Astrocyte (in vitro differentiated cells and primary cell): ENCODE measurements around the gene TIMM10. TPM values are rescaled to one million over a fixed set of nuclear protein-coding genes. Genes with fewer than 3 reads are reported as not detected.

Source experiments
- DNase-seq: peaks from one replicate; pipeline ENCODE4 v3.0.0-alpha.2; 2010; ENCODE audit warnings: low read depth
- FAIRE-seq: peaks from 2 replicates; lab custom pipeline; 2011; peaks lifted over from hg19 to GRCh38; lab: Jason Lieb, UNC
- H2AFZ ChIP-seq: 2 replicates; pipeline ENCODE4 v1.6.0; 2012; ENCODE audit warnings: low read depth, low read length, inconsistent platforms
- H3K27ac ChIP-seq: 2 replicates; pipeline ENCODE4 v1.5.1; 2011; ENCODE audit warnings: low read depth, low read length, inconsistent platforms
- H3K27me3 ChIP-seq: 2 replicates; pipeline ENCODE4 v1.6.0; 2011; ENCODE audit warnings: low read length, inconsistent platforms; ENCODE audit not compliant: insufficient read depth
- H3K36me3 ChIP-seq: 2 replicates; pipeline ENCODE4 v1.5.1; 2011; ENCODE audit warnings: low read length, inconsistent platforms; ENCODE audit not compliant: insufficient read depth
- H3K4me1 ChIP-seq: 2 replicates; pipeline ENCODE4 v1.5.1; 2011; ENCODE audit warnings: low read length, inconsistent platforms; ENCODE audit not compliant: insufficient read depth
- H3K4me2 ChIP-seq: 2 replicates; pipeline ENCODE4 v1.6.0; 2012; ENCODE audit warnings: low read length, inconsistent platforms
- H3K4me3 ChIP-seq: 2 replicates; pipeline ENCODE4 v1.5.1; 2011; ENCODE audit warnings: low read depth, mild to moderate bottlenecking, low read length, inconsistent platforms; ENCODE audit not compliant: insufficient read depth
- H3K79me2 ChIP-seq: 2 replicates; pipeline ENCODE4 v1.6.0; 2012; ENCODE audit warnings: mild to moderate bottlenecking, low read length, inconsistent platforms; ENCODE audit not compliant: insufficient read depth
- H3K9ac ChIP-seq: 2 replicates; pipeline ENCODE4 v1.6.0; 2012; ENCODE audit warnings: mild to moderate bottlenecking, low read length, inconsistent platforms
- H3K9me3 ChIP-seq: 2 replicates; pipeline ENCODE4 v1.5.1; 2012; ENCODE audit warnings: low read depth, mild to moderate bottlenecking, low read length, inconsistent platforms; ENCODE audit not compliant: insufficient read depth
- H4K20me1 ChIP-seq: 2 replicates; pipeline ENCODE4 v1.6.0; 2012; ENCODE audit warnings: low read length, inconsistent platforms; ENCODE audit not compliant: insufficient read depth
- H3K27ac Mint-ChIP-seq: one replicate; pipeline ENCODE4 v1.8.0; 2021; ENCODE audit warnings: mild to moderate bottlenecking, mixed read lengths; ENCODE audit not compliant: unreplicated experiment
- H3K27me3 Mint-ChIP-seq: one replicate; pipeline ENCODE4 v1.8.0; 2021; ENCODE audit warnings: low read depth, mixed read lengths; ENCODE audit not compliant: unreplicated experiment
- H3K36me3 Mint-ChIP-seq: one replicate; pipeline ENCODE4 v1.8.0; 2021; ENCODE audit warnings: low read depth, mixed read lengths; ENCODE audit not compliant: unreplicated experiment
- H3K4me1 Mint-ChIP-seq: one replicate; pipeline ENCODE4 v1.8.0; 2021; ENCODE audit warnings: low read depth, mixed read lengths; ENCODE audit not compliant: unreplicated experiment
- H3K4me3 Mint-ChIP-seq: one replicate; pipeline ENCODE4 v1.8.0; 2021; ENCODE audit warnings: mild to moderate bottlenecking, moderate library complexity, mixed read lengths; ENCODE audit not compliant: unreplicated experiment
- H3K9me3 Mint-ChIP-seq: one replicate; pipeline ENCODE4 v1.8.0; 2021; ENCODE audit warnings: mild to moderate bottlenecking, mixed read lengths; ENCODE audit not compliant: unreplicated experiment
- EZH2 ChIP-seq: IDR thresholded peaks from 2 replicates; pipeline ENCODE4 v1.6.1; 2012; ENCODE audit warnings: mild to moderate bottlenecking, low read length, inconsistent platforms; ENCODE audit not compliant: insufficient read depth
- total RNA-seq: library from RNA; stranded (reverse); gene quantifications from 2 replicates; pipeline ENCODE4 v1.2.1, GENCODE V29; 2021
- TF ChIP-seq, protein P1 (sequence below): IDR thresholded peaks from 2 replicates; pipeline ENCODE4 v1.5.1; 2011; ENCODE audit warnings: low read depth, mild to moderate bottlenecking, inconsistent platforms, low read length, moderate library complexity; ENCODE audit not compliant: insufficient read depth

Gene TIMM10
- total RNA-seq, 1 donor from 2014 or later: 56.1 TPM

DNA sequence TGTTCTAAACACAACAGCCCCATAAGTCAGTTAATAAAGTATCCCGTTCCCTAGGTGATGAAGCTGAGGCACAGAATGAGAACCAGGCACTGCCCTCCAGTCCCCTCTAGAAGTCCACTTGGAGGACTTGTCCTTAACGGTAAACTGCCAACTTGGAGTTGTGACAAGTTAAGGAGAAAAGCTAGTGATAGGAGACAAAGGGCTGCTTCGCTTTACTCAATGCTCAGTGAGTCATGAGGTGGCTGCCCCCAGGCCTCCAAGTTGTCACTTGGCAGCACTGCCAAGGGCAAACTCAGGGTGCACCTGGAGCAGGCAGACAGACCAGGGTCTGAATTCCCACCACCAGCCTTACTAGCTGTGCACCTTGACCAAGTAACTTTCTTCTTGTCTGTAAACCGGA, 28.6 kb downstream of the TIMM10 start:
- FAIRE-seq (no peak), DNase-seq (no peak)
- no peak overlapping the region for H3K27ac ChIP-seq
- Mint-ChIP-seq H3K9me3 (no peaks in the 10 kb centered on the region), H3K36me3 (peaks cover 9% of the 10 kb centered on the region), H3K4me3 (no peak overlapping the region), H3K27ac (no peak overlapping the region), H3K27me3 (peaks cover 17% of the 10 kb centered on the region), H3K4me1 (no peaks in the 10 kb centered on the region)
- H3K79me2 ChIP-seq: no peaks in the 10 kb centered on the region
- no peak overlapping the region for H3K9ac ChIP-seq
- no peak for TF ChIP-seq EZH2
- TF ChIP-seq, protein P1, sequence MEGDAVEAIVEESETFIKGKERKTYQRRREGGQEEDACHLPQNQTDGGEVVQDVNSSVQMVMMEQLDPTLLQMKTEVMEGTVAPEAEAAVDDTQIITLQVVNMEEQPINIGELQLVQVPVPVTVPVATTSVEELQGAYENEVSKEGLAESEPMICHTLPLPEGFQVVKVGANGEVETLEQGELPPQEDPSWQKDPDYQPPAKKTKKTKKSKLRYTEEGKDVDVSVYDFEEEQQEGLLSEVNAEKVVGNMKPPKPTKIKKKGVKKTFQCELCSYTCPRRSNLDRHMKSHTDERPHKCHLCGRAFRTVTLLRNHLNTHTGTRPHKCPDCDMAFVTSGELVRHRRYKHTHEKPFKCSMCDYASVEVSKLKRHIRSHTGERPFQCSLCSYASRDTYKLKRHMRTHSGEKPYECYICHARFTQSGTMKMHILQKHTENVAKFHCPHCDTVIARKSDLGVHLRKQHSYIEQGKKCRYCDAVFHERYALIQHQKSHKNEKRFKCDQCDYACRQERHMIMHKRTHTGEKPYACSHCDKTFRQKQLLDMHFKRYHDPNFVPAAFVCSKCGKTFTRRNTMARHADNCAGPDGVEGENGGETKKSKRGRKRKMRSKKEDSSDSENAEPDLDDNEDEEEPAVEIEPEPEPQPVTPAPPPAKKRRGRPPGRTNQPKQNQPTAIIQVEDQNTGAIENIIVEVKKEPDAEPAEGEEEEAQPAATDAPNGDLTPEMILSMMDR: no peak
- H3K4me3 ChIP-seq: no peak overlapping the region
- peaks cover 6% of the 10 kb centered on the region for H3K4me1 ChIP-seq
- H2AFZ ChIP-seq: no peak overlapping the region
- no peaks in the 10 kb centered on the region for H4K20me1 ChIP-seq
- no peaks in the 10 kb centered on the region for H3K9me3 ChIP-seq
- H3K27me3 ChIP-seq: no peaks in the 10 kb centered on the region
- H3K4me2 ChIP-seq: no peak overlapping the region
- H3K36me3 ChIP-seq: no peaks in the 10 kb centered on the region

DNA sequence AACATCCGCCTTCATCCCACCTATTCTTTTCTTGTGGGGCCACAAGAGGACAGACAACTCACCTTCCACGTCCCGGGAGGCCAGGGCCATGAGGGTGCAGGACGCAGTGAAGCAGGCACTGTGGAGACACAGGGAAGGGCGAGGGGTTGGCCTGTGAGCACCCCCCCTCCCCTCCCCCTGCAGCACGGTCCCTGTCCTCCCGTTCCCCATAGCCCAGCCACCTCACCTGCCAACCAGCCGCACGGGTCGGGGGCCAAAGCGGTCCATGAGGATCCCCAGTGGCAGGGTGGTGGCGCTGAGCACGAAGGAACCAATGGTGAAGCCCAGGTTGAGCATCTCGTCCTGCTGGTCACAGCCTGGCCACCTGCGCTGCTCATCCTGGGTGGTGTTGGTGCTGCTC, 29.6 kb downstream of the TIMM10 start:
- Histone ChIP-seq H3K27me3 (no peaks in the 10 kb centered on the region), H3K9me3 (no peaks in the 10 kb centered on the region), H3K36me3 (no peaks in the 10 kb centered on the region), H3K4me2 (no peak overlapping the region), H4K20me1 (no peaks in the 10 kb centered on the region), H2AFZ (no peak overlapping the region), H3K79me2 (no peaks in the 10 kb centered on the region), H3K9ac (no peak overlapping the region), H3K4me3 (no peak overlapping the region), H3K27ac (no peak overlapping the region), H3K4me1 (peaks cover 6% of the 10 kb centered on the region)
- peaks cover 23% of the 10 kb centered on the region for H3K27me3 Mint-ChIP-seq
- no peak overlapping the region for H3K27ac Mint-ChIP-seq
- FAIRE-seq (no peak), DNase-seq (no peak)
- TF ChIP-seq, protein P1: no peak
- TF ChIP-seq EZH2: no peak
- no peaks in the 10 kb centered on the region for H3K9me3 Mint-ChIP-seq
- H3K4me3 Mint-ChIP-seq: no peak overlapping the region
- H3K4me1 Mint-ChIP-seq: no peaks in the 10 kb centered on the region
- H3K36me3 Mint-ChIP-seq: peaks cover 11% of the 10 kb centered on the region

DNA sequence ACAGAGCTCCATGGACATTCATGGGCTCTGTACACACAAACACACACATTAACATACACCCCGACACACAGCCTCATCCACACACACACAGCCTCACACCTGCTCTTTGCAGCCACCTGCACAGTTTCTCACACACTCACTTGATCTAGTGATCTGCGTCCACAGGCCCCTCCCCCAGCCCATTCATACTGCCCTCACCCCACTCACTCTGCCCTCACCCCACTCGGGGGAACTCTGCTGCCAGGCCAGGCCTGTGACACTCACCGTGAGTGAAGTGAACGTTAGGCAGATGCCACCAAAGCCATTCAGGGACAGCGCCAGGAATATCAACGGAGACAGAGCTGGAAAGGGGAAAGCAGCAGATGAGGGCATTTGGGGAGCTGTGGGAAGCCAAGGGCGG, 30.0 kb downstream of the TIMM10 start:
- no peaks in the 10 kb centered on the region for H3K79me2 ChIP-seq
- H4K20me1 ChIP-seq: no peaks in the 10 kb centered on the region
- H3K4me3 Mint-ChIP-seq: no peak overlapping the region
- peaks cover 6% of the 10 kb centered on the region for H3K4me1 ChIP-seq
- no peak for DNase-seq
- H3K27me3 Mint-ChIP-seq: peaks cover 25% of the 10 kb centered on the region
- no peak overlapping the region for H3K27ac ChIP-seq
- no peak overlapping the region for H3K4me2 ChIP-seq
- no peak overlapping the region for H2AFZ ChIP-seq
- no peaks in the 10 kb centered on the region for H3K36me3 ChIP-seq
- no peaks in the 10 kb centered on the region for H3K9me3 Mint-ChIP-seq
- no peak for TF ChIP-seq EZH2
- TF ChIP-seq, protein P1: no peak
- no peaks in the 10 kb centered on the region for H3K4me1 Mint-ChIP-seq
- H3K4me3 ChIP-seq: no peak overlapping the region
- no peak overlapping the region for H3K27ac Mint-ChIP-seq
- peaks cover 11% of the 10 kb centered on the region for H3K36me3 Mint-ChIP-seq
- no peak overlapping the region for H3K9ac ChIP-seq
- H3K9me3 ChIP-seq: no peaks in the 10 kb centered on the region
- H3K27me3 ChIP-seq: no peaks in the 10 kb centered on the region
- no peak for FAIRE-seq
